Suprapubic skin (tissue), 3 donors: ENCODE measurements around the gene IL18BP.

Source experiments
- CTCF ChIP-seq, 2 donors: fragments of 200-600 bp in 1 of 2; fragments of 450-650 bp in 1 of 2; sonication (generic) in 1 of 2; IDR thresholded peaks; one replicate each; pipeline ENCODE4 v1.5.1; 2016 to 2019; ENCODE audit warnings: antibody characterized with exemption in 2 of 2, mild to moderate bottlenecking in 1 of 2, moderate library complexity in 1 of 2
- EP300 ChIP-seq: sonication (generic); formaldehyde crosslinking; IDR thresholded peaks from one replicate; pipeline ENCODE4 v1.6.1; 2017; ENCODE audit warnings: antibody characterized with exemption
- POLR2A ChIP-seq, 2 donors: fragments of 450-650 bp; IDR thresholded peaks; one replicate each; pipeline ENCODE4 v1.6.1; 2017; ENCODE audit warnings: antibody characterized with exemption in 2 of 2, mild to moderate bottlenecking in 2 of 2, moderate library complexity in 2 of 2

GRCh38 chr11:72042064-72042745 is 43.5 kb downstream of the IL18BP start:
- TF ChIP-seq CTCF (IDR thresholded peaks at IDR 0.05) (no peak), EP300 (no peak), POLR2A (IDR thresholded peaks at IDR 0.05) (no peak)
